Measurements from ENCODE around the gene APBA2. TPM values are rescaled to one million over a fixed set of nuclear protein-coding genes. Genes with fewer than 3 reads are reported as not detected.
"Not testable (repeated sequence)": the region's sequence is repeated elsewhere in the genome, so short reads cannot be mapped to it uniquely, and the experiment has no call there.

The APBA2 gene
- total RNA-seq, 1 donor from 2014 or later = 4.2 TPM

DNA sequence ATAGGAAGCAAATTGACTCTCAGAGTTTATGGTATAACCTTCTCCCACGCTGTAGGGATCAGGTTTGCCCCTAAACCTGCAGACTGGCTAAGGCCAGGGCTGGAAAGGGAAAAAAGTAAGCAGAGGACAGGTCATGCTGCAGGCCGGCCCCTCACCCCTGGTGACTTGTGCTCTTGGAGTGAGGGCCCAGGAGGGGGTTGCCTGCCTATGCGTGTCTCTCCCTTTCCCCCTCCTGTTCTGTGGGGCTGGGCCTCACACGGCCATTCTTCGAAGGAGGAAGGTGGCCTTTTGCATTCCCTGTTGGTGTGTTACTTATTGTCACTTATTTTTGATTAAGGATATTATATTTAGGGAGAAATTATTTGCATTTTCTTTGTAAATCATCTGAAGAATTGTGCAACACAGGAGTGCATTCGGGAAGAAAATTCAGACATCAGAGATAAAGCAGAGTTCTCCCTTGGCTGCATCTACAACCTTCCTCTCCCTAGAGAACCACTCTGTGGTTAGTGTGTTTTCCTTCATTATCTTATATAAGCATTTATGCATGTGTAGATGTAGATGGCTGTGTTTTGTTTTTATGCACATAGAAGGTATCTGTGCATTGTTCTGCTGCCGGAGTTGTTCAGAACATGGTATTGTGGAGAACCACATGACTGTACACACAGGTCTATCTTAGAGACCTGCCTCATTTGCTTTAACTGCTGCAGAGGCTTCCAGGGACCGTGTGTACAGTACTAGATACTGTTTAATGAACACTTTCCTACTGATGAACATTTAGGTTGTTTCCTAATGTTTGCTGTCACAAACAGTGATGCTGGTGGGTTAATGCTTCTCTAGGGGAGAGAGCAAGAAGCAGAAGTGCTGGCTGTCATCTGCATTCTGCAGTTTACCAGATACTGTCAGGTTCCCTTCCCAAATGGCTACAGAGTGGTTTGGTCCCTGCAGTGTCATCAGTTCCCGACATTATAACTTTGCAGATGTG lies 133.5 kb downstream of the APBA2 start:
- Histone ChIP-seq H3K4me1 (ENCODE audit: control insufficient read depth in 3 of 3, insufficient read depth in 3 of 3, low read length in 3 of 3) (no peaks in the 10 kb centered on the region), H3K27me3 (ENCODE audit: control insufficient read depth in 3 of 3, insufficient read depth in 3 of 3, low read length in 3 of 3) (no peaks in the 10 kb centered on the region), H3K9ac (ENCODE audit: low read depth in 1 of 3, low read length in 3 of 3) (no peak overlapping the region), H3K27ac (ENCODE audit: low read depth, low read length) (no peak overlapping the region), H3K36me3 (ENCODE audit: control insufficient read depth in 3 of 3, insufficient read depth in 3 of 3, low read length in 3 of 3) (no peaks in the 10 kb centered on the region), H3K9me3 (ENCODE audit: control insufficient read depth in 3 of 3, low read length in 3 of 3) (no peaks in the 10 kb centered on the region), H3K4me3 (ENCODE audit: low read length in 3 of 3) (no peak overlapping the region)

GRCh38 chr15:29021857-29022256 lies 136.1 kb downstream of the APBA2 start:
- Histone ChIP-seq H3K9me3 (ENCODE audit: control insufficient read depth in 3 of 3, low read length in 3 of 3) (no peaks in the 10 kb centered on the region), H3K27me3 (ENCODE audit: control insufficient read depth in 3 of 3, insufficient read depth in 3 of 3, low read length in 3 of 3) (no peaks in the 10 kb centered on the region), H3K9ac (ENCODE audit: low read depth in 1 of 3, low read length in 3 of 3) (no peak overlapping the region), H3K36me3 (ENCODE audit: control insufficient read depth in 3 of 3, insufficient read depth in 3 of 3, low read length in 3 of 3) (no peaks in the 10 kb centered on the region), H3K4me1 (ENCODE audit: control insufficient read depth in 3 of 3, insufficient read depth in 3 of 3, low read length in 3 of 3) (no peaks in the 10 kb centered on the region), H3K4me3 (ENCODE audit: low read length in 3 of 3) (no peak overlapping the region), H3K27ac (ENCODE audit: low read depth, low read length) (no peak overlapping the region)

- no peak overlapping the region for H3K27ac ChIP-seq (ENCODE audit: low read depth, low read length)
- no peaks in the 10 kb centered on the region for H3K4me1 ChIP-seq (ENCODE audit: control insufficient read depth in 3 of 3, insufficient read depth in 3 of 3, low read length in 3 of 3)
- H3K9ac ChIP-seq (ENCODE audit: low read depth in 1 of 3, low read length in 3 of 3) = no peak overlapping the region
- H3K36me3 ChIP-seq (ENCODE audit: control insufficient read depth in 3 of 3, insufficient read depth in 3 of 3, low read length in 3 of 3) = no peaks in the 10 kb centered on the region
- no peaks in the 10 kb centered on the region for H3K27me3 ChIP-seq (ENCODE audit: control insufficient read depth in 3 of 3, insufficient read depth in 3 of 3, low read length in 3 of 3)
- H3K4me3 ChIP-seq (ENCODE audit: low read length in 3 of 3) = no peak overlapping the region
- no peaks in the 10 kb centered on the region for H3K9me3 ChIP-seq (ENCODE audit: control insufficient read depth in 3 of 3, low read length in 3 of 3)
These were observed 138.9 kb downstream of the APBA2 start for GRCh38 chr15:29024662-29025061.

- H3K36me3 ChIP-seq (ENCODE audit: control insufficient read depth in 3 of 3, insufficient read depth in 3 of 3, low read length in 3 of 3); H3K4me1 ChIP-seq (ENCODE audit: control insufficient read depth in 3 of 3, insufficient read depth in 3 of 3, low read length in 3 of 3); H3K27me3 ChIP-seq (ENCODE audit: control insufficient read depth in 3 of 3, insufficient read depth in 3 of 3, low read length in 3 of 3); H3K27ac ChIP-seq (ENCODE audit: low read depth, low read length); H3K9ac ChIP-seq (ENCODE audit: low read depth in 1 of 3, low read length in 3 of 3); H3K9me3 ChIP-seq (ENCODE audit: control insufficient read depth in 3 of 3, low read length in 3 of 3); H3K4me3 ChIP-seq (ENCODE audit: low read length in 3 of 3): not testable (repeated sequence)
These were observed 139.6 kb downstream of the APBA2 start for GRCh38 chr15:29025411-29025810.

- not testable (repeated sequence) for H3K4me1 ChIP-seq (ENCODE audit: control insufficient read depth in 3 of 3, insufficient read depth in 3 of 3, low read length in 3 of 3); H3K36me3 ChIP-seq (ENCODE audit: control insufficient read depth in 3 of 3, insufficient read depth in 3 of 3, low read length in 3 of 3); H3K9ac ChIP-seq (ENCODE audit: low read depth in 1 of 3, low read length in 3 of 3)
These were observed 142.4 kb downstream of the APBA2 start for GRCh38 chr15:29028158-29028557.

DNA sequence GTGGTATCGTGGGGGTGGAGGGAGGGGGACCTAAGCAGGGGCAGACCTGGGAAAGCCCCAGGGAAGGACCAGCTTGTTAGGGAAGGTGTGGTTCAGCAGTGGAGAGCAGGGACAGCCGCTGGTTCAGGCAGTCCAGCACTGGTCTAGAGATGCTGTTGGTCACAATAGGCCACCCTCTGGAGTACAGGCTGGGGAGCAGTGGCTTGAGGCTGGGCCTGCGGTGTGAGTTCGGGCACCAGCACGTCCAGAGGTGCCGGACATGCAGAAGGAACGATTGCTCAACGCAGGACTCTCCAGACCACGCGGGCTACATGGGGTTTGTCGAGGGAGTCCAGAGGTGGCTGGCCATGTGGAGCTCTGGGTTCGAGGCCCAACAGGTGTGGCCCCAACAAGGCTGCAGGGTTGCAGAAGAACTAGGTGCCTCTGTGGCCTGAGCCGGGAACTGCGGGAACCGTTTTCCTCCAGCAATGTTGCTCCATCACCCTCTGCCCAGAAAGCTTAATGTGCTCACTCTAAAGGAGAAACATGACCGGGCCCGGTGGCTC lies 143.9 kb downstream of the APBA2 start:
- Histone ChIP-seq H3K27me3 (ENCODE audit: control insufficient read depth in 3 of 3, insufficient read depth in 3 of 3, low read length in 3 of 3) (no peaks in the 10 kb centered on the region), H3K9me3 (ENCODE audit: control insufficient read depth in 3 of 3, low read length in 3 of 3) (no peaks in the 10 kb centered on the region), H3K27ac (ENCODE audit: low read depth, low read length) (no peak overlapping the region), H3K4me3 (ENCODE audit: low read length in 3 of 3) (no peak overlapping the region), H3K36me3 (ENCODE audit: control insufficient read depth in 3 of 3, insufficient read depth in 3 of 3, low read length in 3 of 3) (no peaks in the 10 kb centered on the region), H3K9ac (ENCODE audit: low read depth in 1 of 3, low read length in 3 of 3) (no peak overlapping the region), H3K4me1 (ENCODE audit: control insufficient read depth in 3 of 3, insufficient read depth in 3 of 3, low read length in 3 of 3) (no peaks in the 10 kb centered on the region)

More at GRCh38 chr15:29028158-29028557, 142.4 kb downstream of the APBA2 start:
- not testable (repeated sequence) for H3K27ac ChIP-seq (ENCODE audit: low read depth, low read length); H3K27me3 ChIP-seq (ENCODE audit: control insufficient read depth in 3 of 3, insufficient read depth in 3 of 3, low read length in 3 of 3); H3K9me3 ChIP-seq (ENCODE audit: control insufficient read depth in 3 of 3, low read length in 3 of 3); H3K4me3 ChIP-seq (ENCODE audit: low read length in 3 of 3)

GRCh38 chr15:29031502-29032228 lies 145.9 kb downstream of the APBA2 start:
- Histone ChIP-seq H3K36me3 (ENCODE audit: control insufficient read depth in 3 of 3, insufficient read depth in 3 of 3, low read length in 3 of 3) (no peaks in the 10 kb centered on the region), H3K27ac (ENCODE audit: low read depth, low read length) (no peak overlapping the region), H3K4me3 (ENCODE audit: low read length in 3 of 3) (no peak overlapping the region), H3K9ac (ENCODE audit: low read depth in 1 of 3, low read length in 3 of 3) (no peak overlapping the region), H3K27me3 (ENCODE audit: control insufficient read depth in 3 of 3, insufficient read depth in 3 of 3, low read length in 3 of 3) (no peaks in the 10 kb centered on the region), H3K9me3 (ENCODE audit: control insufficient read depth in 3 of 3, low read length in 3 of 3) (no peaks in the 10 kb centered on the region), H3K4me1 (ENCODE audit: control insufficient read depth in 3 of 3, insufficient read depth in 3 of 3, low read length in 3 of 3) (no peaks in the 10 kb centered on the region)

DNA sequence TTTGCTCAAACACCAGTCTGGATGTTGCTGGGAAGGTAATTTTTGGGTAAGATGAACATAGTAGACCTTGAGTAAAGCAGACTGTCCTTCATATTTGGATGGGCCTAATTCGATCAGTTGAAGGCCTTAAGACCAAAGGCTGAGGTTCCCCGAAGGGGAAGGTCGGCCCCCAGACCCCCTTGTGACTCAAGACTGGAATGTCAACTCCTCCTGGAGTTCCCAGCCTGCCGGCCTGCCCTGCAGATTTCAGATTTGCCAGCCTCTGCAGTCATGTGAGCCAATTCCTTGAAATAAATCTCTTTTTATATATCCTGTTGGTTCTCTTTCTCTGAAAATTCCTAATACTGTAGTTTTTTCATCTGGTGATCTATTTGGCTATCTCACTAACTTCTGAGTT lies 146.5 kb downstream of the APBA2 start:
- Histone ChIP-seq H3K4me3 (ENCODE audit: low read length in 3 of 3) (no peak overlapping the region), H3K27me3 (ENCODE audit: control insufficient read depth in 3 of 3, insufficient read depth in 3 of 3, low read length in 3 of 3) (no peaks in the 10 kb centered on the region), H3K9me3 (ENCODE audit: control insufficient read depth in 3 of 3, low read length in 3 of 3) (no peaks in the 10 kb centered on the region), H3K9ac (ENCODE audit: low read depth in 1 of 3, low read length in 3 of 3) (no peak overlapping the region), H3K36me3 (ENCODE audit: control insufficient read depth in 3 of 3, insufficient read depth in 3 of 3, low read length in 3 of 3) (no peaks in the 10 kb centered on the region), H3K4me1 (ENCODE audit: control insufficient read depth in 3 of 3, insufficient read depth in 3 of 3, low read length in 3 of 3) (no peaks in the 10 kb centered on the region), H3K27ac (ENCODE audit: low read depth, low read length) (no peak overlapping the region)

- H3K27me3 ChIP-seq (ENCODE audit: control insufficient read depth in 3 of 3, insufficient read depth in 3 of 3, low read length in 3 of 3) = no peaks in the 10 kb centered on the region
- H3K9ac ChIP-seq (ENCODE audit: low read depth in 1 of 3, low read length in 3 of 3) = no peak overlapping the region
- H3K9me3 ChIP-seq (ENCODE audit: control insufficient read depth in 3 of 3, low read length in 3 of 3) = no peaks in the 10 kb centered on the region
- no peaks in the 10 kb centered on the region for H3K36me3 ChIP-seq (ENCODE audit: control insufficient read depth in 3 of 3, insufficient read depth in 3 of 3, low read length in 3 of 3)
- H3K27ac ChIP-seq (ENCODE audit: low read depth, low read length) = no peak overlapping the region
- H3K4me1 ChIP-seq (ENCODE audit: control insufficient read depth in 3 of 3, insufficient read depth in 3 of 3, low read length in 3 of 3) = no peaks in the 10 kb centered on the region
- no peak overlapping the region for H3K4me3 ChIP-seq (ENCODE audit: low read length in 3 of 3)
These were observed 147.0 kb downstream of the APBA2 start for GRCh38 chr15:29032751-29033150.

GRCh38 chr15:29034151-29034550 lies 148.4 kb downstream of the APBA2 start:
- Histone ChIP-seq H3K4me1 (ENCODE audit: control insufficient read depth in 3 of 3, insufficient read depth in 3 of 3, low read length in 3 of 3) (no peaks in the 10 kb centered on the region), H3K4me3 (ENCODE audit: low read length in 3 of 3) (no peak overlapping the region)

More at GRCh38 chr15:29034151-29034550, 148.4 kb downstream of the APBA2 start:
- Histone ChIP-seq H3K36me3 (ENCODE audit: control insufficient read depth in 3 of 3, insufficient read depth in 3 of 3, low read length in 3 of 3) (no peaks in the 10 kb centered on the region), H3K27me3 (ENCODE audit: control insufficient read depth in 3 of 3, insufficient read depth in 3 of 3, low read length in 3 of 3) (no peaks in the 10 kb centered on the region), H3K9me3 (ENCODE audit: control insufficient read depth in 3 of 3, low read length in 3 of 3) (no peaks in the 10 kb centered on the region), H3K27ac (ENCODE audit: low read depth, low read length) (no peak overlapping the region), H3K9ac (ENCODE audit: low read depth in 1 of 3, low read length in 3 of 3) (no peak overlapping the region)
